ENCODE data around the gene ZMYND11.
A peak's percentile ranks its signal among the peaks of the same experiment; 100 is the strongest.

ZMYND11 gene

GRCh38 chr10:135132-135600, at the start of gene ZMYND11:
Gene ZMYND11 (plus strand): TSS chr10:135455. CDS start chr10:180013, 44,558 bp downstream.
- DNase-seq (ENCODE audit: low read depth): peak; percentile 78

GRCh38 chr10:86031-86430, 49.2 kb upstream of the ZMYND11 start:
- no peak for DNase-seq (ENCODE audit: low read depth)

DNA sequence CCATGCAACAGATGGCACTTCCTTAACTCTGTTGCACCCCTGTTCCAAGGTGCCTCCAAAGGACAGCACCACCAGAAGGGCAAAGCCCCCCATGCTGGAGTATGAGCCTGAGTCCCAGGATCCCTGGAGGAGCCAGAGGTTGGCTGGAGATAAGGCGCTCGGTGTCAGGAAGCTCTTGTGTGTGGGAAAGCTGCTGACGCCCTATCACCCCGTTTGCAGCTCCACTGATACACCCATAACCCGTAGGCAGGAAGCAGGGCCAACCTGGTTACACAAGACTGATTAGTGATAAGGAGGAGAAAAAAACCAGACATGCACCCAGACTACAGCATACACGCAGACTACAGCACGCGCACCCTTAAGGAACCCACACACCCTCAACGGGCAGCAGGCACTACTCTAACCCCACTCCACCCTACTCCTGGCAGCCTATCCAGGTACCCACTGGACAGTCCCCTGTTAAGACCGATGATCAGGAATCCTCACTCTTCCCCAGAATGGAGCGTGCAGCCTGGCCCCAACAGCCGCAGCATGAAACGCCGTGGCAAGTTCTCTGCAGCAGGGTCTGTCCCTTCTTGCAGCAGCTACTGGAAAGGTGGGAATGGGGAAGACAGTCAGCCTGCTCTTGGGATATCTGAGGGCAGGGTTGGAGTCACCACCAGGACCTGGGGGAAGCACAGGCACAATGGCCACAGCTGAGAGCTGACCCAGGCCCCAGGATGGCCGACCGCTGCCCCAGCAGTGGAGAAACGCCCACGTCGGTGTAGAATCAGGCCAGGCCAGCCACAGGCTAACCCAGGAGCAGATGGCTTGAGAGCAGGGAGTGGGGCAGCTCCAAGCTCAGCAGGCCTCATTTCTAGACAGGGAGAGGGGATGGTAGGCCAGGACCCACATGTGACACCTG, 47.8 kb upstream of the ZMYND11 start:
- DNase-seq (ENCODE audit: low read depth): no peak

- DNase-seq (ENCODE audit: low read depth): no peak
These were observed 47.0 kb upstream of the ZMYND11 start for GRCh38 chr10:88253-88652.

DNA sequence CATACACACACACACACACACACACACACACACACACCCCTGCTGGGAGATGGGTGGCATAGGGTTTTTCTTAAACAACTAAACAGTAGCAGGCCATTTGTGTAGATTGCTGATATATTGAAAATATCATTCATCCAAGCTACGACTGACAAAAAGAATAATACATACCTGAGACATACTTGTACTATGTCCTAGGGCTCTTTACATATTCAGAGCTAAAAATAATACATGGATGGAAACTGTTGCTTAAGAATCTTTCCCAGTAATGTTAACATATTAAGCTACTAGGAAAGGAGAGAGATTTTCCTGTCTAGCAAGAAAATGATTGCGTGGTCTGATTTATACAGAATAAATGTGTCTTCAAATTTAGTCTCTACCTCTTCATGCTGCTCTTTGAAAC, 46.0 kb upstream of the ZMYND11 start:
- DNase-seq (ENCODE audit: low read depth): no peak

DNA sequence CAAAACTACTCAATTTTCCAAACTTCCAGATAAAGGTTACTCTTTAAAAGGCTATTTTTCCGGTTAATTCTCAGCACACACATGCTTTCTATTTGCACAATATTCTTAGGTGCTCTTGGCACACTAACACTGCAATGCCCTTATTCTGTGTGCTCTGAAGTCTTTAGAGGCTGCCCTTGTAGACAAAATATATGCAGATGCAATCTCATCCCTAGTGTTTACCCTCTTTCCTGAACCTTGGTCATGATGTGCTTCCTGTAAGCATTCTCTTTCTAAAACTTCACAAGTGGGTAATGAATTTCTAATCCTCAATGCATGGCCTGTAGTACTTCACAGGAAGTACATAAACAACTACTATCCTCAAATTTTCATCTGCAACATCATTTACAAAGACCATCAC, 45.1 kb upstream of the ZMYND11 start:
- no peak for DNase-seq (ENCODE audit: low read depth)

- no peak for DNase-seq (ENCODE audit: low read depth)
These were observed 43.9 kb upstream of the ZMYND11 start for GRCh38 chr10:91313-91712.

- no peak for DNase-seq (ENCODE audit: low read depth)
These were observed 43.1 kb upstream of the ZMYND11 start for GRCh38 chr10:92153-92552.

- no peak for DNase-seq (ENCODE audit: low read depth)
These were observed 42.4 kb upstream of the ZMYND11 start for GRCh38 chr10:92846-93245.

DNA sequence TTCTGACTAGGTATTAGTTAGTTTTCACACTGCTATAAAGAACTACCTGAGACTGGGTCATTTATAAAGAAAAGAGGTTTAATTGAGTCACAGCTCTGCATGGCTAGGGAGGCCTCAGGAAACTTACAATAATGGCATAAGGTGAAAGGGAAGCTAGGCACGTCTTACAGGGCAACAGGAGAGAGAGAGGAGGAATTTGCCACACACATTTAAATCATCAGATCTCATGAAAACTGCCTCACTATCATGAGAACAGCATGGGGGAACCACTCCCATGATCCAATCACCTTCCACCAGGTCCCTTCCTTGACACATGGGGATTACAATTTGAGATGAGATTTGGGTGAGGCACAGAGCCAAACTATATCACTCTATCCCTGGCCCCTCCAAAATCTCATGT, 40.6 kb upstream of the ZMYND11 start:
- DNase-seq (ENCODE audit: low read depth): no peak

DNA sequence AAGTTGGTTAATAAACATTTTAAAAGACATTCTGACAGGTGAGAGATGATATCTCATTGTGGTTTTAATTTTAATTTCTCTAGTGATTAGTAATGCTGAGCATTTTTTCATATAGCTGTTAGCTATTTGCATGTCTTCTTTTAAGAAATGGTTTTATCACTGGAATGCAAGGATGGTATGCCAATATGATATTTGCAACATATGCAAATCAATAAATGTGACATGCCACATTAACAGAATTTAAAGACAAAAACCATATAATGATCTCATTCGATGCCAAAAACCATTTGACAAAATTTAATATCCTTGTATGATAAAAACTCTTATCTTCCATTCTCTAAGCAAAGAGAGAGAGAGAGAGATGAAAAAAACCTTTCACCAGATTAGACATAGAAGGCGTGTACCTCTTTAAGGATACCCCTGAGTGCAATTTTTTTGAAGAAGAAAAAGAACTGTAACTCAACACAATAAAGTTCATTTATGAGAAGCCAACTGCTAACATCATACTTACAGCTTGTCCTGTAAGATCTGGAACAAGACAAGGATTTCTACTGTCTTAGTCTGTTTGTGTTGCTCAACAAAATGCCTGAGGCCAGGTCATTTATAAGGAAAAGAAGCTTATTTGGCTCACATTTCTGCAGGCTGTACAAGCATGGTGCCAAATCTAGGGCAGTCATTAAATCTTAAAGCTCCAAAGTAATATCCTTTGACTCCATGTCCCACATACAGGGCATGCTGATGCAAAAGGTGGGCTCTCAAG, 39.7 kb upstream of the ZMYND11 start:
- DNase-seq (ENCODE audit: low read depth): no peak

GRCh38 chr10:96466-96865, 38.8 kb upstream of the ZMYND11 start:
- no peak for DNase-seq (ENCODE audit: low read depth)

DNA sequence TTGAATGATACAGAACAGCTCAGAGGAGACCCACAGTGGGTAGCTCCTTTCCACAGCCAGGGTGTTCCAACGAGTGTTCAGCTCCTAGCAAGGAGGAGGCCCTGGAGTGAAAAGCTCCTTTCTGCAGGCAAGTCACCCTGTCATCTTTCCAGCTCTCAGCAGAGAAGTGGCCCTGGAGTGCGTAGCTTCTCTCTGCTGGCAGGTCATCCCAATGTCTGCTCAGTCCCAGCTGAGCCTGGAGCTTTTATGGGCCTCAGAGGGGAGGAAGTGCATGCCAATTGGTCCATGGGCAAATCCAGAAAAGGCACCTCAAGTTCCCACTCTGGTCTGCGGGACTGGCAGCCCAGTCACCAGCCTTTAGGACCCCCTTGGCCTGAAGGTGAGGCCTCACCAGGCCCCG, 30.8 kb upstream of the ZMYND11 start:
- DNase-seq (ENCODE audit: low read depth): no peak

GRCh38 chr10:104862-105565, 30.2 kb upstream of the ZMYND11 start:
- DNase-seq (ENCODE audit: low read depth): no peak

DNA sequence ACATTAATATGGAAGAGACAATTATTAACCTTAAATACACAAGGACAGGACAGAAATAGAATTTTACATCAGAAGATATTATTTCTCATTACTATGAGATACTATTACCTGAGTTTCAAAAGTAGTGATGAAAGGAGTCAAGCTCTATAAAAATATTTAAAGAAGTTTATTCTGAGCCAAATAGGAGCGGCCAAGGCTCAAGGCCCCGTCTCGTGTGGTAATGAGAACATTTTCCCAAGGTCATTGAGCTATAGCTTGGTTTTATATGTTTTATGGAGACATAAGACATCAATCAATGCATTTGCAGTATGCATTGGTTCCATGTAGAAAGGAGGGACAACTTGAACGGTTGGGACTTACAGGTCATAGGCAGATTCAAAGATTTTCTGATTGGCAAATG, 29.4 kb upstream of the ZMYND11 start:
- DNase-seq (ENCODE audit: low read depth): no peak

DNA sequence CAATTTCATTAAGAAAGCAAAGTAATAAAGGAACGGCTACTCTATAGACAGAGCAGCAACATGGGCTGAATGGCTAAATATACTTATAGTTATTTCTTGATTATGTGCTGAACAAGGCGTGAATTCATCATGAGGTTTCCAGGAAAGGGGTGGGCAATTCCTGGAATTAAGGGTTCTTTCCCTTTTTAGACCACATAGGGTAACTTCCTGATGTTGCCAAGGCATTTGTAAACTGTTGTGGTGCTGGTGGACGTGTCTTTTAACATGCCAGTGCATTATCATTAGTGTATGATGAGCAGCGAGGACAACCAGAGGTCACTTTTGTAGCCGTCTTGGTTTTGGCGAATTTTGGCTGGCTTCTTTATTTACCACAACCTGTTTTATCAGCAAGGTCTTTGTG, 28.5 kb upstream of the ZMYND11 start:
- no peak for DNase-seq (ENCODE audit: low read depth)

DNA sequence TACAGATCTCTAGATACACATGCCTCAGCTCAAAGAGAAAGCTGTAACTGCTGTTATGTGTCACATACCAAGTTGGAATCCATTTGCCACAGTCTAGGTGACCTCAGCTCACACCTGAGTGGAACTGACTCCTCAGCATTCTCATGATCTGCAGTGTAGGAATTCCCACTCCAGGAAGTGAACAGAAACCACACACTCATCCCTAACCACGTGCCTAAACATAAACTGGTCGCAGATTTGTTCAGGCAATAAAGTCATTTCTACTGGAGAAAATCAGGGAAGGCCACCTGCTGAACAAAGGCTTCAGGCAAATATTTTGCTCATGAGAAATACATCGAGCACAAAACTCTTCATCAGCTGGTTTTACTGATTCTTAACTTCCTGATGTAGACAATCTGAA, 23.0 kb upstream of the ZMYND11 start:
- no peak for DNase-seq (ENCODE audit: low read depth)

- DNase-seq (ENCODE audit: low read depth): no peak
These were observed 10.4 kb upstream of the ZMYND11 start for GRCh38 chr10:124874-125273.

DNA sequence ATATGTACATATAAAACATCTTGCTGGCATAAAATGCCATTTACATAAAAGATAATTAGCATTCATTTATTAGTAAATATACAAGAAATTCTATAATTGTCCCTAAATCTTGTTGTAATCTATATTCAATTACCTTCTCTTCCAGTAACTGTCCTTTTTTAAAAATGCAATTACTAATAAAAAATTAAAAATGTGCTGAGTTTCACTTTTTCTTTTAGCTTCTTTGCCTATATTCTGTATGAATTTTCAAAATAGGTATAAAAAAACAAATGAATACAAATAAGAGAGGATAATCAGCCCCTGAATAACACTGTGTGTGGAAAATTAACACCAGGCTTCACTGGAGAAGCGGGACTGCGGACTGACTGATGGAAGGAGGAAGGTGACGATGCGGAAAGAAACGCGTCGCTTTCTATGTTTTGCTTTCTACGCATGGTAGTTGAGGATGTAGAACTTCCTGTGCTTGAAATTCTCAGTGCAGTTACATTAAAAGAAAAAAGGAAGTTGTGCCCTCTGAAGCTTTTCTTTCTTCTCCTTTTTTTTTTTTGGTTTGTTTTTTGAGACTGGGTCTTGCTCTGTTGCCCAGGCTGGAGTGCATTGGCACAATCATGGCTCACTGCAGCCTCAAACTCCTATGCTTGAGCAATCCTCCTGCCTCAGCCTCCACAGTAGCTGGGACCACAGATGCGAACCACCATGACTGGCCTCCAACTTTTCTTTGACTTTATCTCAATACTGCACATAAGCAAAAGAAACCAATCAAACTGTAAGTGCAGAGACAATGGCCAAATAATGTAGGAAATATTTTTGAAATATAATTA, 7.4 kb upstream of the ZMYND11 start:
- DNase-seq (ENCODE audit: low read depth): no peak

- DNase-seq (ENCODE audit: low read depth): no peak
These were observed 5.4 kb upstream of the ZMYND11 start for GRCh38 chr10:129810-130209.
